Ovary (tissue), 3 donors: Measurements from ENCODE around the gene ZNF593OS.

Experiments used
- EP300 ChIP-seq: sonication (generic); formaldehyde crosslinking; IDR thresholded peaks from one replicate; pipeline ENCODE4 v1.6.1; 2017; ENCODE audit warnings: antibody characterized with exemption
- POLR2A ChIP-seq: fragments of 450-650 bp; IDR thresholded peaks from one replicate; pipeline ENCODE4 v1.6.1; 2017; ENCODE audit warnings: antibody characterized with exemption, mild to moderate bottlenecking, moderate library complexity
- TF ChIP-seq, protein P1 (sequence below), 3 donors: fragments of 450-650 bp in 2 of 3; fragments of 200-600 bp in 1 of 3; IDR thresholded peaks; one replicate each; pipeline versions ENCODE4 v1.5.1 to v1.8.0; 2016 to 2022; ENCODE audit warnings: antibody characterized with exemption in 3 of 3, mild to moderate bottlenecking in 1 of 3
- donor health status: DM: no; HTN: no; CAD: no.

DNA sequence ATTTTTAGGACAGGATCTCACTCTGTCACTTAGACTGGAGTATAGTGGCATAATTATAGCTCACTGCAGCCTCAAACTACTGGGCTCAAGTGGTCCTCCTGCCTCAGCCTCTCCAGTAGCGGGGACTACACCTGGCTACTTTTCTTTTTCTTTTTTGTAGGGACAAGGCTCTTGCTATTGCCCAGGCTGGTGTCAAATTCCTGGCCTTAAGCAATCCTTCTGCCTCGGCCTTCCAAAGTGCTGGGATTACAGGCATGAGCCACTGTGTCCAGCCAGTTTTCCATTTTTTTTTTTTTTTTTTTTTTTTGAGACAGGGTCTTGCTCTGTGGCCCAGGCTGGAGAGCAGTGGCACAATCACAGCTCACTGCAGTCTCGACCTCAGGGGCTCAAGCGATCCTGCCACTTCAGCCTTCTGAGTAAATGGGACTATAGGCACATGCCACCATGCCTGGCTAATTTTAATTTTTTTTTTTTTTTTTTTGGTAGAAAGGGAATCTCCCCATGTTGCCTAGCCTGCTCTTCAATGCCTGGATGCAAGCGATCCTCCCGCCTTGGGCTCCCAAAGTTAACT lies 41.8 kb upstream of the ZNF593OS start:
- TF ChIP-seq, protein P1, sequence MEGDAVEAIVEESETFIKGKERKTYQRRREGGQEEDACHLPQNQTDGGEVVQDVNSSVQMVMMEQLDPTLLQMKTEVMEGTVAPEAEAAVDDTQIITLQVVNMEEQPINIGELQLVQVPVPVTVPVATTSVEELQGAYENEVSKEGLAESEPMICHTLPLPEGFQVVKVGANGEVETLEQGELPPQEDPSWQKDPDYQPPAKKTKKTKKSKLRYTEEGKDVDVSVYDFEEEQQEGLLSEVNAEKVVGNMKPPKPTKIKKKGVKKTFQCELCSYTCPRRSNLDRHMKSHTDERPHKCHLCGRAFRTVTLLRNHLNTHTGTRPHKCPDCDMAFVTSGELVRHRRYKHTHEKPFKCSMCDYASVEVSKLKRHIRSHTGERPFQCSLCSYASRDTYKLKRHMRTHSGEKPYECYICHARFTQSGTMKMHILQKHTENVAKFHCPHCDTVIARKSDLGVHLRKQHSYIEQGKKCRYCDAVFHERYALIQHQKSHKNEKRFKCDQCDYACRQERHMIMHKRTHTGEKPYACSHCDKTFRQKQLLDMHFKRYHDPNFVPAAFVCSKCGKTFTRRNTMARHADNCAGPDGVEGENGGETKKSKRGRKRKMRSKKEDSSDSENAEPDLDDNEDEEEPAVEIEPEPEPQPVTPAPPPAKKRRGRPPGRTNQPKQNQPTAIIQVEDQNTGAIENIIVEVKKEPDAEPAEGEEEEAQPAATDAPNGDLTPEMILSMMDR (IDR thresholded peaks at IDR 0.05), result no peak
- TF ChIP-seq POLR2A (no peak), EP300 (no peak)
